ENCODE results near the gene SLC38A4. TPM values are rescaled to one million over a fixed set of nuclear protein-coding genes. Genes with fewer than 3 reads are reported as not detected.

Gene SLC38A4
- total and polyA plus RNA-seq, 2 experiments from 2014 or later: 6.2 to 12.5 TPM

- TF ChIP-seq STAT1 (IDR thresholded peaks at IDR 0.05; ENCODE audit: unreplicated experiment): no peak
- TF ChIP-seq CREB1 (CRISPR knock-in tag; IDR thresholded peaks at IDR 0.05; ENCODE audit: low read depth): no peak
- no peak for TF ChIP-seq ETS1 (IDR thresholded peaks at IDR 0.05)
- no peak for TF ChIP-seq ZNF462 (CRISPR knock-in tag; IDR thresholded peaks at IDR 0.05)
- no peak for TF ChIP-seq REST (IDR thresholded peaks at IDR 0.05; ENCODE audit: unreplicated experiment)
- TF ChIP-seq JUNB (IDR thresholded peaks at IDR 0.05; ENCODE audit: unreplicated experiment): no peak
- TF ChIP-seq EZH2phosphoT487 (IDR thresholded peaks at IDR 0.05; ENCODE audit: unreplicated experiment): no peak
- no peak for TF ChIP-seq CTCF (conservative IDR thresholded peaks at IDR 0.05; ENCODE audit: low read depth in 2 of 2)
- no peak for TF ChIP-seq ZNF331 (CRISPR knock-in tag; IDR thresholded peaks at IDR 0.05; ENCODE audit: low read depth)
- no peak for TF ChIP-seq NANOG (IDR thresholded peaks at IDR 0.05; ENCODE audit: borderline replicate concordance)
- peak overlapping the region; percentile 14; the same call in 1 of the 2 replicates for H3K4me2 ChIP-seq
- no peak overlapping the region for H2AFZ ChIP-seq
- no peak overlapping the region for H3K27ac Mint-ChIP-seq
- no peak overlapping the region for H3K4me3 ChIP-seq
- DNase-seq (ENCODE audit: low spot score) (peak; percentile 25), ATAC-seq (peak; percentile 76)
- H3K27me3 ChIP-seq (ENCODE audit: insufficient read depth): no peaks in the 10 kb centered on the region
- H3K36me3 Mint-ChIP-seq (ENCODE audit: low read depth): no peaks in the 10 kb centered on the region
- no peaks in the 10 kb centered on the region for H3F3A ChIP-seq (replicated peaks; ENCODE audit: low read depth)
- no peak overlapping the region for H3K4me3 Mint-ChIP-seq
- no peaks in the 10 kb centered on the region for H4K20me1 ChIP-seq (replicated peaks; ENCODE audit: insufficient read depth)
- H3K4me1 Mint-ChIP-seq: peaks cover 17% of the 10 kb centered on the region
- H3K9me3 Mint-ChIP-seq: no peaks in the 10 kb centered on the region
- no peaks in the 10 kb centered on the region for H3K36me3 ChIP-seq (ENCODE audit: insufficient read depth)
- H3K27ac ChIP-seq (ENCODE audit: low read depth): no peak overlapping the region
- H3K27me3 Mint-ChIP-seq (ENCODE audit: insufficient read depth, low read depth, poor library complexity): no peaks in the 10 kb centered on the region
- H3K4me1 ChIP-seq (ENCODE audit: insufficient read depth): peaks cover 12% of the 10 kb centered on the region; the same call in 1 of the 2 replicates
- no peaks in the 10 kb centered on the region for H3K79me2 ChIP-seq (replicated peaks; ENCODE audit: insufficient read depth)
- H3K9me2 ChIP-seq (ENCODE audit: insufficient read depth): no peaks in the 10 kb centered on the region
Observed at GRCh38 chr12:46770501-46771183, 55.2 kb downstream of the SLC38A4 start.
